Kidney (tissue), 14 donors: Measurements from ENCODE around the gene TPK1. TPM values are rescaled to one million over a fixed set of nuclear protein-coding genes. Genes with fewer than 3 reads are reported as not detected.

Experiments
- DNase-seq, 5 donors: peaks; one replicate each; pipeline ENCODE4 v3.0.0-alpha.2; 2013 to 2020
- FAIRE-seq: peaks from 2 replicates; lab custom pipeline; 2012; peaks lifted over from hg19 to GRCh38; lab: Jason Lieb, UNC
- H3K27ac ChIP-seq, 2 donors: one replicate each; pipeline ENCODE4 v1.7.0; 2013; ENCODE audit warnings: low read depth in 2 of 2, low read length in 2 of 2, inconsistent platforms in 1 of 2
- H3K27me3 ChIP-seq: one replicate; pipeline ENCODE4 v1.7.1; 2013; ENCODE audit warnings: low read length, inconsistent platforms; ENCODE audit not compliant: control insufficient read depth, insufficient read depth
- H3K36me3 ChIP-seq, 3 donors: one replicate each; pipeline versions ENCODE4 v1.7.0 to v1.7.1; 2013; ENCODE audit warnings: low read length in 3 of 3, control low read depth in 1 of 3, inconsistent platforms in 1 of 3; ENCODE audit not compliant: insufficient read depth in 3 of 3, control insufficient read depth in 2 of 3
- H3K4me1 ChIP-seq, 3 donors: one replicate each; pipeline versions ENCODE4 v1.7.0 to v1.7.1; 2013; ENCODE audit warnings: low read length in 3 of 3, inconsistent platforms in 1 of 3, low read depth in 1 of 3; ENCODE audit not compliant: control insufficient read depth in 2 of 3, insufficient read depth in 2 of 3
- H3K4me3 ChIP-seq, 3 donors: one replicate each; pipeline versions ENCODE4 v1.7.0 to v1.8.1; 2013; ENCODE audit warnings: low read length in 3 of 3, control low read depth in 1 of 3, inconsistent platforms in 1 of 3
- H3K9ac ChIP-seq, 3 donors: one replicate each; pipeline versions ENCODE4 v1.7.0 to v1.7.1; 2013; ENCODE audit warnings: low read length in 3 of 3, control low read depth in 1 of 3, inconsistent platforms in 1 of 3
- H3K9me3 ChIP-seq, 3 donors: one replicate each; pipeline versions ENCODE4 v1.7.0 to v1.7.1; 2013; ENCODE audit warnings: low read length in 3 of 3, control low read depth in 1 of 3, inconsistent platforms in 1 of 3; ENCODE audit not compliant: control insufficient read depth in 2 of 3, insufficient read depth in 1 of 3
- intact Hi-C: fragments of 100-400 bp; cut with DNase I; formaldehyde crosslinking; loops from one replicate; pipeline ENCODE4 v1.11.1; 2022
- polyA plus RNA-seq: library from polyadenylated mRNA; stranded (reverse); fragments of 350-450 nt; fragmentation: Illumina TruSeq; extraction: RNeasy Lipid Tissue Mini Kit (QIAGEN cat#74804); gene quantifications from one replicate; pipeline ENCODE4 v1.2.3, GENCODE V29; 2014; ENCODE audit warnings: low read depth, low replicate concordance; ENCODE audit not compliant: insufficient read depth
- total RNA-seq: library from RNA; stranded (reverse); fragmentation: NEBNext Ultra II Directional; extraction: Animal tissue kit (Norgen Biotek cat#: 25700); gene quantifications from one replicate; pipeline ENCODE4 v1.2.1, GENCODE V29; 2021
- TF ChIP-seq, protein P1 (sequence below): IDR thresholded peaks from 3 replicates; pipeline ENCODE4 v1.5.1; 2012; ENCODE audit warnings: mild to moderate bottlenecking, moderate library complexity, borderline replicate concordance; ENCODE audit not compliant: insufficient read depth; ENCODE audit errors: extremely low read depth
- donor health status: control.
- donor health status: control.
- donor health status: control.
- donor health status: control.
- donor health status: control.
- donor health status: DM: yes; HTN: yes; CAD: no.
- donor health status: Normal renal cell carcinoma (clear cell type).

The TPK1 gene
- total and polyA plus RNA-seq, 2 donors from 2014 or later = 5.3 to 15.5 TPM

DNA sequence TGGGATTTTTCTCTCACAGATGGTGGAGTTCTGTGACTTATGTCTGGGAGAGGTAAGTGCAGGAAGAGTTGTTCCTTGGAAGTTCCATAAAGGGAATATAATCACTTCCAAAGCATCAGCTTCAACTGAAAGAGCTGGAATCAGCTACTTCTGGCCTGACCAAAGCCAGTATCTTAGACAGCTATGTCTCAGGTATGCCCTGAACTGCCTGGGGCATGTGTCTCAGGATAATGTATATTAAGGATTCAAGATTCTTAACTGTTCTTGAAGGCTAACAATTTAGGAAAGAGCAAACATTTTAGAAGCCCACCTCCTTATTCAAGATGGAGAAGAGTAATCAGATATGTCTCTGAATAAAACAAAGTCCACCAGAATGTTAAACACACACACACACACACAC is 420.0 kb downstream of the TPK1 start:
- Histone ChIP-seq H3K27ac (no peak overlapping the region), H3K36me3 (no peaks in the 10 kb centered on the region), H3K4me3 (no peak overlapping the region), H3K9ac (no peak overlapping the region), H3K4me1 (no peaks in the 10 kb centered on the region), H3K9me3 (no peaks in the 10 kb centered on the region), H3K27me3 (no peaks in the 10 kb centered on the region)
- DNase-seq = no peak
- intact Hi-C loops = no loop called here
- FAIRE-seq = no peak
- TF ChIP-seq, protein P1, sequence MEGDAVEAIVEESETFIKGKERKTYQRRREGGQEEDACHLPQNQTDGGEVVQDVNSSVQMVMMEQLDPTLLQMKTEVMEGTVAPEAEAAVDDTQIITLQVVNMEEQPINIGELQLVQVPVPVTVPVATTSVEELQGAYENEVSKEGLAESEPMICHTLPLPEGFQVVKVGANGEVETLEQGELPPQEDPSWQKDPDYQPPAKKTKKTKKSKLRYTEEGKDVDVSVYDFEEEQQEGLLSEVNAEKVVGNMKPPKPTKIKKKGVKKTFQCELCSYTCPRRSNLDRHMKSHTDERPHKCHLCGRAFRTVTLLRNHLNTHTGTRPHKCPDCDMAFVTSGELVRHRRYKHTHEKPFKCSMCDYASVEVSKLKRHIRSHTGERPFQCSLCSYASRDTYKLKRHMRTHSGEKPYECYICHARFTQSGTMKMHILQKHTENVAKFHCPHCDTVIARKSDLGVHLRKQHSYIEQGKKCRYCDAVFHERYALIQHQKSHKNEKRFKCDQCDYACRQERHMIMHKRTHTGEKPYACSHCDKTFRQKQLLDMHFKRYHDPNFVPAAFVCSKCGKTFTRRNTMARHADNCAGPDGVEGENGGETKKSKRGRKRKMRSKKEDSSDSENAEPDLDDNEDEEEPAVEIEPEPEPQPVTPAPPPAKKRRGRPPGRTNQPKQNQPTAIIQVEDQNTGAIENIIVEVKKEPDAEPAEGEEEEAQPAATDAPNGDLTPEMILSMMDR = no peak

GRCh38 chr7:144414815-144415214 is 421.0 kb downstream of the TPK1 start:
- H3K4me3 ChIP-seq = no peak overlapping the region
- FAIRE-seq (no peak), DNase-seq (no peak)
- H3K27ac ChIP-seq = no peak overlapping the region
- H3K9ac ChIP-seq = no peak overlapping the region
- no peaks in the 10 kb centered on the region for H3K36me3 ChIP-seq
- no peaks in the 10 kb centered on the region for H3K9me3 ChIP-seq
- TF ChIP-seq, protein P1 = no peak
- H3K27me3 ChIP-seq = no peaks in the 10 kb centered on the region
- intact Hi-C loops = no loop called here
- no peaks in the 10 kb centered on the region for H3K4me1 ChIP-seq

DNA sequence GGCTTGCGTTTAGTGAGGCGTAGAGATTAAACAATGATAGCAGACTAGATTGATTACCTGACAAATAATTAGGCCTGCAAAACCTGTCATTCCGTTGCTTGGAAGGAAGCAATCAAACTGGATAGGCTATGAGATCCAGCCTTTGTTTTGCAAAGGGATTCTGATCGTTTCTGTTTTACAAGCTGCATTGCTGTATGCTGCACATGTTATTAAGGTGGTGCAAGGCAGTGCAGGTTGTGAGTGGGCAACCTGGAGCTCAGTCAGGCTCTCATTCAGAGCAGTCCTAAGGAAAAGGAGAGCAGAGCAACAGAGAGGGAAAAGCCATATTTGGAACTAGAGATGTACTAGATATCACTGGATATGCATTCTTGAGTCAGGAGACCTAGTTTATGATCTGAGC is 425.4 kb downstream of the TPK1 start:
- Histone ChIP-seq H3K9me3 (no peaks in the 10 kb centered on the region), H3K27me3 (no peaks in the 10 kb centered on the region), H3K4me1 (no peaks in the 10 kb centered on the region), H3K27ac (no peak overlapping the region), H3K9ac (no peak overlapping the region), H3K36me3 (no peaks in the 10 kb centered on the region), H3K4me3 (no peak overlapping the region)
- intact Hi-C loops = no loop called here
- FAIRE-seq (no peak), DNase-seq (no peak)
- TF ChIP-seq, protein P1 = no peak

- no peaks in the 10 kb centered on the region for H3K4me1 ChIP-seq
- H3K4me3 ChIP-seq = no peak overlapping the region
- H3K36me3 ChIP-seq = no peaks in the 10 kb centered on the region
- H3K9me3 ChIP-seq = no peaks in the 10 kb centered on the region
- DNase-seq = no peak
- TF ChIP-seq, protein P1 = no peak
- no peak overlapping the region for H3K9ac ChIP-seq
- H3K27me3 ChIP-seq = no peaks in the 10 kb centered on the region
- H3K27ac ChIP-seq = no peak overlapping the region
- intact Hi-C loops = no loop called here
- no peak for FAIRE-seq
Observed at GRCh38 chr7:144408121-144408520, 427.7 kb downstream of the TPK1 start.
